Amygdala (tissue), 56 donors: ENCODE data around the gene FOXD1.
"Not testable (repeated sequence)": the region's sequence is repeated elsewhere in the genome, so short reads cannot be mapped to it uniquely, and the experiment has no call there.

ENCODE experiments used
- DNase-seq, 56 donors: peaks; one replicate each; lab custom pipeline; 2025; lab: John Stamatoyannopoulos, UW

The FOXD1 gene

GRCh38 chr5:73419117-73419464 is 29.5 kb downstream of the FOXD1 start:
- DNase-seq: no peak

GRCh38 chr5:73418244-73418691 is 30.3 kb downstream of the FOXD1 start:
- DNase-seq: no peak

DNA sequence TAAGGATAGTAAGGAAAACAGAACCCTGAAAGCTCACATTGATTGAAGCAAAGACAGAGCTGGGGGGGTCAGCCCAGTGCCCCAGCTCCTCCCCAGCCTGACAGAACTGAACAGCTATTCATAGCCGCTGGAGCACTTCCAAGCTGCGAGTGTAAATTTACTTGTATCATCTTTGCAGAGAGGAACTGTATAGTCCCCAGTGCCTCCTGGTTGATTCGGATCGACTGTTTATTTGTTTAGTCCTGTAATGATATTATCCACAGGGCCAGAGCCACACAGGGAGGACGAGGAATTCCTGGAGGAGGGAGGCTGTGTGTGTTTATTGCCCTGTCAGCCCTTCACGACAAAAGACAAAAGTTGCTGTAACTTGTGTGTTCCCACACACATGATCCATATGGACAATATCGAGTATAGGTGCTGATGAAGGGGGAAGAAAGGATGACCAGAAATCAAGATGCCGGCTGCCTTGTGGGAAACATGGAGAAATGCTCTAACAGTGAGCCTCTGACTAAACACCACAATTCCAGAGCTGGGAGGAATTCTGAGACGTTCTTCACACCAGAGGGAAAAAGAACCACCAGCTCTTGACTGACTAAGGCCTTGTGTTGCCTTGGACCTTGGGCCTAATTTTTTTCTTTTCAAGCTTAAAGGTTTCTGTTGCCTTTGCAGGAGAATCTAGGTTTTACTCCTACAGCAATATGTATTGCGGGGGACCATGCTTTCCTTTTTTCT is 31.1 kb downstream of the FOXD1 start:
- peak in 1 of 56 donors; percentile 7 for DNase-seq

GRCh38 chr5:73415617-73416016 is 33.0 kb downstream of the FOXD1 start:
- DNase-seq: no peak

GRCh38 chr5:73415171-73415570 is 33.4 kb downstream of the FOXD1 start:
- DNase-seq: no peak

- no peak for DNase-seq
Measured at GRCh38 chr5:73412597-73412988, 36.0 kb downstream of the FOXD1 start.

- DNase-seq: no peak
Measured at GRCh38 chr5:73411936-73412596, 36.5 kb downstream of the FOXD1 start.

GRCh38 chr5:73409927-73410326 is 38.6 kb downstream of the FOXD1 start:
- DNase-seq: not testable (repeated sequence)

- DNase-seq: no peak
Measured at GRCh38 chr5:73405691-73406090, 42.9 kb downstream of the FOXD1 start.

GRCh38 chr5:73399775-73400174 is 48.8 kb downstream of the FOXD1 start:
- no peak for DNase-seq
